AG04449 (cell line): ENCODE measurements around the gene RNF146.

Experiments used
- CTCF ChIA-PET: fragments of 350-600 bp; formaldehyde crosslinking; extraction: SDS; loops from one replicate; lab custom pipeline; 2021; ENCODE audit warnings: antibody characterized with exemption; lab: Yijun Ruan, JAX
- POLR2A ChIA-PET: fragments of 400-600, 350-600 bp; formaldehyde crosslinking; extraction: SDS; loops from one replicate; lab custom pipeline; 2020; ENCODE audit warnings: antibody characterized with exemption, inconsistent platforms; lab: Yijun Ruan, JAX
- DNase-seq: peaks from one replicate; pipeline ENCODE4 v3.0.0-alpha.2; 2010; ENCODE audit warnings: low read depth, low spot score
- H3K4me3 ChIP-seq: 2 replicates; pipeline ENCODE4 v1.5.1; 2011; ENCODE audit warnings: low read depth, mild to moderate bottlenecking, control low read depth, low read length
- CTCF ChIP-seq: IDR thresholded peaks from one replicate; pipeline ENCODE4 v1.5.1; 2011; ENCODE audit warnings: mild to moderate bottlenecking, moderate library complexity, low read length, control low read depth, inconsistent platforms; ENCODE audit not compliant: insufficient read depth; ENCODE audit errors: missing control alignments

Gene RNF146

GRCh38 chr6:127300411-127300810, 33.7 kb downstream of the RNF146 start:
- TF ChIP-seq CTCF, result no peak
- ChIA-PET POLR2A (no interaction called here), CTCF (interaction anchor here (0.8 to 7.8 kb wide), 14 partner anchors 16 to 247 kb away, joined by 3 to 136 read pairs (median 8); partner anchors contain the start of genes KIAA0408, MTCL3 and RNF146)
- DNase-seq, result peak; percentile 76
- H3K4me3 ChIP-seq, result no peak overlapping the region

GRCh38 chr6:127301199-127301700, 34.6 kb downstream of the RNF146 start:
- no peak overlapping the region for H3K4me3 ChIP-seq
- no peak for DNase-seq
- no peak for TF ChIP-seq CTCF
- ChIA-PET CTCF (interaction anchor here (0.7 to 7.8 kb wide), 24 partner anchors 9 to 388 kb away, joined by 3 to 136 read pairs (median 5); partner anchors contain the start of genes KIAA0408, MTCL3 and RNF146), POLR2A (no interaction called here)

- POLR2A ChIA-PET, result no interaction called here
- H3K4me3 ChIP-seq, result no peak overlapping the region
- TF ChIP-seq CTCF, result peak; percentile 53
- no peak for DNase-seq
- CTCF ChIA-PET, result interaction anchor here (0.6 to 7.8 kb wide), 23 partner anchors 11 to 1266 kb away, joined by 3 to 136 read pairs (median 5); partner anchors contain the start of gene MTCL3
These were observed 36.3 kb downstream of the RNF146 start for GRCh38 chr6:127302728-127303660.

GRCh38 chr6:127303917-127304316, 37.3 kb downstream of the RNF146 start:
- H3K4me3 ChIP-seq, result no peak overlapping the region
- DNase-seq, result no peak
- CTCF ChIA-PET, result interaction anchor here (0.6 to 7.8 kb wide), 21 partner anchors 11 to 1267 kb away, joined by 3 to 136 read pairs (median 4); partner anchors contain the start of gene MTCL3
- POLR2A ChIA-PET, result no interaction called here
- TF ChIP-seq CTCF, result no peak

GRCh38 chr6:127305741-127306140, 39.1 kb downstream of the RNF146 start:
- no peak for TF ChIP-seq CTCF
- CTCF ChIA-PET, result interaction anchor here (1.5 to 7.8 kb wide), 6 partner anchors 9 to 233 kb away, joined by 3 to 136 read pairs (median 39); partner anchors contain the start of gene MTCL3
- no peak overlapping the region for H3K4me3 ChIP-seq
- no peak for DNase-seq
- POLR2A ChIA-PET, result no interaction called here
